ENCODE measurements around the gene PIAS4.

Gene PIAS4

GRCh38 chr19:4015705-4016402 lies 8.3 kb downstream of the PIAS4 start:
- no peak overlapping the region for H3K4me3 ChIP-seq (ENCODE audit: low read depth, low read length)
- DNase-seq (ENCODE audit: low read depth): no peak
- no peak for TF ChIP-seq CTCF (conservative IDR thresholded peaks at IDR 0.05; ENCODE audit: low read depth, low read length)

- TF ChIP-seq CTCF (conservative IDR thresholded peaks at IDR 0.05; ENCODE audit: low read depth, low read length): no peak
- no peak for DNase-seq (ENCODE audit: low read depth)
- H3K4me3 ChIP-seq (ENCODE audit: low read depth, low read length): no peak overlapping the region
Observed at GRCh38 chr19:4016486-4016885, 8.9 kb downstream of the PIAS4 start.

GRCh38 chr19:4016903-4017638 lies 9.5 kb downstream of the PIAS4 start:
- TF ChIP-seq CTCF (conservative IDR thresholded peaks at IDR 0.05; ENCODE audit: low read depth, low read length): no peak
- no peak for DNase-seq (ENCODE audit: low read depth)
- H3K4me3 ChIP-seq (ENCODE audit: low read depth, low read length): no peak overlapping the region

- no peak for DNase-seq (ENCODE audit: low read depth)
- TF ChIP-seq CTCF (conservative IDR thresholded peaks at IDR 0.05; ENCODE audit: low read depth, low read length): no peak
- H3K4me3 ChIP-seq (ENCODE audit: low read depth, low read length): no peak overlapping the region
Observed at GRCh38 chr19:4018140-4018613, 10.6 kb downstream of the PIAS4 start.

- no peak overlapping the region for H3K4me3 ChIP-seq (ENCODE audit: low read depth, low read length)
- TF ChIP-seq CTCF (conservative IDR thresholded peaks at IDR 0.05; ENCODE audit: low read depth, low read length): no peak
- DNase-seq (ENCODE audit: low read depth): no peak
Observed at GRCh38 chr19:4018775-4019504, 11.4 kb downstream of the PIAS4 start.

- TF ChIP-seq CTCF (conservative IDR thresholded peaks at IDR 0.05; ENCODE audit: low read depth, low read length): no peak
- H3K4me3 ChIP-seq (ENCODE audit: low read depth, low read length): no peak overlapping the region
- no peak for DNase-seq (ENCODE audit: low read depth)
Observed at GRCh38 chr19:4019578-4019977, 12.0 kb downstream of the PIAS4 start.

All from choroid plexus epithelial cell (primary cell).